ENCODE results near the gene LAMA5.
A peak's percentile ranks its signal among the peaks of the same experiment; 100 is the strongest.

- TF ChIP-seq CTCF (IDR thresholded peaks at IDR 0.05) (no peak), POLR2A (IDR thresholded peaks at IDR 0.05) (no peak), POLR2AphosphoS5 (IDR thresholded peaks at IDR 0.05) (peak in 1 of 3 donors; percentile 12)
Measured at GRCh38 chr20:62285722-62286121, 81.4 kb downstream of the LAMA5 start.

Measured in stomach (tissue), 4 donors.